Uterus (tissue), 2 donors: ENCODE data around the gene DPY30.

Experiments
- CTCF ChIP-seq, 4 experiments: fragments of 200-600 bp in 2 of 4; fragments of 450-650 bp in 2 of 4; sonication (generic) in 2 of 4; IDR thresholded peaks; one replicate each; pipeline ENCODE4 v1.5.1; 2016 to 2019; ENCODE audit warnings: antibody characterized with exemption in 4 of 4, mild to moderate bottlenecking in 2 of 4, moderate library complexity in 1 of 4
- POLR2A ChIP-seq, 2 donors: fragments of 450-650 bp; IDR thresholded peaks; one replicate each; pipeline ENCODE4 v1.6.1; 2016; ENCODE audit warnings: antibody characterized with exemption in 2 of 2, mild to moderate bottlenecking in 1 of 2, moderate library complexity in 1 of 2

- no peak for TF ChIP-seq CTCF (IDR thresholded peaks at IDR 0.05)
- TF ChIP-seq POLR2A (IDR thresholded peaks at IDR 0.05) = no peak
Measured at GRCh38 chr2:31992934-31993333, 46.7 kb downstream of the DPY30 start.
